Measurements from ENCODE around the gene HK3.

HK3 gene

GRCh38 chr5:176831425-176831824, 67.7 kb downstream of the HK3 start:
- no peak overlapping the region for H3K27ac ChIP-seq
- no peak for TF ChIP-seq CTCF (IDR thresholded peaks at IDR 0.05; ENCODE audit: low read depth, low read length)

GRCh38 chr5:176830995-176831423, 68.1 kb downstream of the HK3 start:
- DNase-seq, result no peak
- no peaks in the 10 kb centered on the region for H3K27me3 ChIP-seq (ENCODE audit: insufficient read depth, low read depth, severe bottlenecking)
- H3K36me3 ChIP-seq, result no peaks in the 10 kb centered on the region
- H3K4me3 ChIP-seq (ENCODE audit: low read depth, low read length), result no peak overlapping the region
- no peaks in the 10 kb centered on the region for H3K9me3 ChIP-seq (ENCODE audit: severe bottlenecking)
- H3K27ac ChIP-seq, result no peak overlapping the region
- TF ChIP-seq CTCF (IDR thresholded peaks at IDR 0.05; ENCODE audit: low read depth, low read length), result no peak

More at GRCh38 chr5:176831425-176831824, 67.7 kb downstream of the HK3 start:
- no peaks in the 10 kb centered on the region for H3K27me3 ChIP-seq (ENCODE audit: insufficient read depth, low read depth, severe bottlenecking)
- H3K9me3 ChIP-seq (ENCODE audit: severe bottlenecking), result no peaks in the 10 kb centered on the region
- no peak overlapping the region for H3K4me3 ChIP-seq (ENCODE audit: low read depth, low read length)
- H3K36me3 ChIP-seq, result no peaks in the 10 kb centered on the region
- DNase-seq, result no peak

Data from WERI-Rb-1 (cell line).